CD4-positive, alpha-beta T cell treated with Interleukin-10 for 1 hour (primary cell): Measurements from ENCODE around the gene LUC7L3.

Experiments used
- DNase-seq: peaks from one replicate; pipeline ENCODE4 v3.0.0-alpha.2; 2020

The LUC7L3 gene

GRCh38 chr17:50763716-50764475 lies 44.5 kb downstream of the LUC7L3 start:
- DNase-seq = no peak

- no peak for DNase-seq
These were observed 45.3 kb downstream of the LUC7L3 start for GRCh38 chr17:50764734-50765149.

GRCh38 chr17:50765454-50766221 lies 46.2 kb downstream of the LUC7L3 start:
- no peak for DNase-seq

- DNase-seq = no peak
These were observed 47.0 kb downstream of the LUC7L3 start for GRCh38 chr17:50766222-50767023.

GRCh38 chr17:50767030-50767429 lies 47.6 kb downstream of the LUC7L3 start:
- DNase-seq = no peak

GRCh38 chr17:50767446-50767845 lies 48.0 kb downstream of the LUC7L3 start, which contains the start of gene ANKRD40CL:
TSS of gene ANKRD40CL (minus strand) at chr17:50767518. CDS start at chr17:50766913, 605 bp downstream.
- no peak for DNase-seq

GRCh38 chr17:50768346-50768761 lies 49.0 kb downstream of the LUC7L3 start:
- no peak for DNase-seq

- no peak for DNase-seq
These were observed 50.5 kb downstream of the LUC7L3 start for GRCh38 chr17:50769884-50770283.

GRCh38 chr17:50770346-50770745 lies 50.9 kb downstream of the LUC7L3 start:
- DNase-seq = no peak

- no peak for DNase-seq
These were observed 52.8 kb downstream of the LUC7L3 start for GRCh38 chr17:50771991-50772785.

- no peak for DNase-seq
These were observed 54.9 kb downstream of the LUC7L3 start for GRCh38 chr17:50774225-50774803.

GRCh38 chr17:50775926-50776325 lies 56.5 kb downstream of the LUC7L3 start:
- no peak for DNase-seq

GRCh38 chr17:50778471-50778870 lies 59.1 kb downstream of the LUC7L3 start:
- no peak for DNase-seq

GRCh38 chr17:50778988-50779387 lies 59.6 kb downstream of the LUC7L3 start:
- DNase-seq = no peak

- DNase-seq = peak; percentile 71
These were observed 60.4 kb downstream of the LUC7L3 start for GRCh38 chr17:50779747-50780353.

- DNase-seq = no peak
These were observed 61.8 kb downstream of the LUC7L3 start for GRCh38 chr17:50781167-50781566.

GRCh38 chr17:50783193-50783660 lies 63.8 kb downstream of the LUC7L3 start:
- peak; percentile 82 for DNase-seq

- DNase-seq = no peak
These were observed 64.5 kb downstream of the LUC7L3 start for GRCh38 chr17:50783905-50784304.

- DNase-seq = no peak
These were observed 65.7 kb downstream of the LUC7L3 start for GRCh38 chr17:50785126-50785525.

GRCh38 chr17:50785946-50786570 lies 66.7 kb downstream of the LUC7L3 start:
- DNase-seq = no peak

- no peak for DNase-seq
These were observed 67.7 kb downstream of the LUC7L3 start for GRCh38 chr17:50787106-50787505.
